Activated T-cell treated with anti-CD3 and anti-CD28 coated beads, Interleukin-2, amount 50 U/mL, for 24 hours (primary cell): ENCODE data around the gene DPP6.

Experiments used
- DNase-seq: peaks from one replicate; pipeline ENCODE4 v3.0.0-alpha.2; 2020
- H3K27ac Mint-ChIP-seq: 2 replicates; pipeline ENCODE4 v1.8.0; 2020; ENCODE audit warnings: mild to moderate bottlenecking, mixed read lengths
- H3K27me3 Mint-ChIP-seq: 2 replicates; pipeline ENCODE4 v1.8.0; 2020; ENCODE audit warnings: mixed read lengths
- H3K36me3 Mint-ChIP-seq: 2 replicates; pipeline ENCODE4 v1.8.0; 2020; ENCODE audit warnings: low read depth, mixed read lengths
- H3K4me1 Mint-ChIP-seq: 2 replicates; pipeline ENCODE4 v1.8.0; 2020; ENCODE audit warnings: low read depth, mixed read lengths
- H3K4me3 Mint-ChIP-seq: 2 replicates; pipeline ENCODE4 v1.8.0; 2020; ENCODE audit warnings: mild to moderate bottlenecking, moderate library complexity, mixed read lengths
- H3K9me3 Mint-ChIP-seq: 2 replicates; pipeline ENCODE4 v1.8.0; 2020; ENCODE audit warnings: mixed read lengths

The DPP6 gene

GRCh38 chr7:154909241-154910105 is 857.3 kb downstream of the DPP6 start:
- Mint-ChIP-seq H3K27ac (no peak overlapping the region), H3K27me3 (peaks cover 21% of the 10 kb centered on the region), H3K4me3 (no peak overlapping the region), H3K36me3 (no peaks in the 10 kb centered on the region), H3K9me3 (no peaks in the 10 kb centered on the region), H3K4me1 (peaks cover 7% of the 10 kb centered on the region)
- peak; percentile 16 for DNase-seq

- Mint-ChIP-seq H3K4me3 (no peak overlapping the region), H3K27me3 (peaks cover 23% of the 10 kb centered on the region), H3K4me1 (peaks cover 9% of the 10 kb centered on the region), H3K27ac (no peak overlapping the region), H3K36me3 (no peaks in the 10 kb centered on the region), H3K9me3 (no peaks in the 10 kb centered on the region)
- no peak for DNase-seq
Observed at GRCh38 chr7:154910125-154910524, 857.9 kb downstream of the DPP6 start.

- Mint-ChIP-seq H3K4me3 (no peak overlapping the region), H3K27me3 (peaks cover 32% of the 10 kb centered on the region), H3K9me3 (no peaks in the 10 kb centered on the region), H3K4me1 (peaks cover 9% of the 10 kb centered on the region), H3K27ac (no peak overlapping the region), H3K36me3 (no peaks in the 10 kb centered on the region)
- no peak for DNase-seq
Observed at GRCh38 chr7:154910977-154911376, 858.8 kb downstream of the DPP6 start.

- DNase-seq = no peak
- Mint-ChIP-seq H3K4me3 (no peak overlapping the region), H3K27me3 (peaks cover 34% of the 10 kb centered on the region)
Observed at GRCh38 chr7:154911411-154911810, 859.2 kb downstream of the DPP6 start.

GRCh38 chr7:154911862-154912455 is 859.8 kb downstream of the DPP6 start:
- Mint-ChIP-seq H3K4me3 (no peak overlapping the region), H3K36me3 (no peaks in the 10 kb centered on the region), H3K27ac (no peak overlapping the region), H3K9me3 (no peaks in the 10 kb centered on the region), H3K4me1 (peaks cover 9% of the 10 kb centered on the region), H3K27me3 (peaks cover 36% of the 10 kb centered on the region)
- no peak for DNase-seq

More at GRCh38 chr7:154911411-154911810, 859.2 kb downstream of the DPP6 start:
- no peaks in the 10 kb centered on the region for H3K36me3 Mint-ChIP-seq
- H3K4me1 Mint-ChIP-seq = peaks cover 9% of the 10 kb centered on the region
- no peaks in the 10 kb centered on the region for H3K9me3 Mint-ChIP-seq
- no peak overlapping the region for H3K27ac Mint-ChIP-seq

- H3K27me3 Mint-ChIP-seq = peaks cover 34% of the 10 kb centered on the region
Observed at GRCh38 chr7:154912871-154913637, 860.9 kb downstream of the DPP6 start.

GRCh38 chr7:154913638-154914307 is 861.6 kb downstream of the DPP6 start:
- peak overlapping the region; percentile 71 for H3K4me3 Mint-ChIP-seq
- H3K27me3 Mint-ChIP-seq = peaks cover 27% of the 10 kb centered on the region
- no peaks in the 10 kb centered on the region for H3K36me3 Mint-ChIP-seq
- no peak overlapping the region for H3K27ac Mint-ChIP-seq
- DNase-seq = peak; percentile 96
- no peaks in the 10 kb centered on the region for H3K9me3 Mint-ChIP-seq
- H3K4me1 Mint-ChIP-seq = peaks cover 6% of the 10 kb centered on the region

More at GRCh38 chr7:154912871-154913637, 860.9 kb downstream of the DPP6 start:
- Mint-ChIP-seq H3K4me1 (peaks cover 8% of the 10 kb centered on the region), H3K36me3 (no peaks in the 10 kb centered on the region), H3K9me3 (no peaks in the 10 kb centered on the region), H3K4me3 (no peak overlapping the region), H3K27ac (no peak overlapping the region)
- no peak for DNase-seq

GRCh38 chr7:154914308-154914995 is 862.3 kb downstream of the DPP6 start:
- no peak overlapping the region for H3K27ac Mint-ChIP-seq
- no peaks in the 10 kb centered on the region for H3K9me3 Mint-ChIP-seq
- DNase-seq = no peak
- no peaks in the 10 kb centered on the region for H3K36me3 Mint-ChIP-seq
- H3K4me3 Mint-ChIP-seq = no peak overlapping the region
- peaks cover 20% of the 10 kb centered on the region for H3K27me3 Mint-ChIP-seq
- H3K4me1 Mint-ChIP-seq = peaks cover 6% of the 10 kb centered on the region

GRCh38 chr7:154914996-154915380 is 862.8 kb downstream of the DPP6 start:
- H3K4me1 Mint-ChIP-seq = peaks cover 6% of the 10 kb centered on the region
- H3K27ac Mint-ChIP-seq = no peak overlapping the region
- H3K27me3 Mint-ChIP-seq = peaks cover 20% of the 10 kb centered on the region
- H3K4me3 Mint-ChIP-seq = no peak overlapping the region
- H3K36me3 Mint-ChIP-seq = no peaks in the 10 kb centered on the region
- DNase-seq = no peak
- H3K9me3 Mint-ChIP-seq = no peaks in the 10 kb centered on the region

- no peak overlapping the region for H3K4me3 Mint-ChIP-seq
- no peak overlapping the region for H3K27ac Mint-ChIP-seq
- no peaks in the 10 kb centered on the region for H3K36me3 Mint-ChIP-seq
- peaks cover 6% of the 10 kb centered on the region for H3K4me1 Mint-ChIP-seq
- DNase-seq = no peak
- H3K27me3 Mint-ChIP-seq = peaks cover 20% of the 10 kb centered on the region
- no peaks in the 10 kb centered on the region for H3K9me3 Mint-ChIP-seq
Observed at GRCh38 chr7:154915600-154915999, 863.4 kb downstream of the DPP6 start.

GRCh38 chr7:154916381-154916780 is 864.2 kb downstream of the DPP6 start:
- Mint-ChIP-seq H3K4me3 (no peak overlapping the region), H3K27ac (no peak overlapping the region), H3K9me3 (no peaks in the 10 kb centered on the region), H3K27me3 (peaks cover 20% of the 10 kb centered on the region), H3K36me3 (no peaks in the 10 kb centered on the region), H3K4me1 (peaks cover 6% of the 10 kb centered on the region)
- DNase-seq = no peak

GRCh38 chr7:154916856-154917807 is 864.9 kb downstream of the DPP6 start:
- Mint-ChIP-seq H3K27me3 (peaks cover 20% of the 10 kb centered on the region), H3K9me3 (no peaks in the 10 kb centered on the region), H3K27ac (no peak overlapping the region), H3K4me1 (peaks cover 6% of the 10 kb centered on the region), H3K4me3 (no peak overlapping the region), H3K36me3 (no peaks in the 10 kb centered on the region)
- no peak for DNase-seq

GRCh38 chr7:154917808-154918160 is 865.6 kb downstream of the DPP6 start:
- no peaks in the 10 kb centered on the region for H3K36me3 Mint-ChIP-seq

More at GRCh38 chr7:154917808-154918160, 865.6 kb downstream of the DPP6 start:
- Mint-ChIP-seq H3K27me3 (peaks cover 20% of the 10 kb centered on the region), H3K4me1 (peaks cover 6% of the 10 kb centered on the region), H3K27ac (no peak overlapping the region), H3K4me3 (no peak overlapping the region), H3K9me3 (no peaks in the 10 kb centered on the region)
- DNase-seq = no peak
